ENCODE data around the gene FHIT.

FHIT gene

GRCh38 chr3:60810881-60811280, 440.4 kb downstream of the FHIT start:
- TF ChIP-seq CTCF (IDR thresholded peaks at IDR 0.05; ENCODE audit: control insufficient read depth, insufficient read depth, low read depth, low read length, missing control alignments), result no peak
- H3K4me3 ChIP-seq (ENCODE audit: control insufficient read depth, low read depth, low read length), result no peak overlapping the region
- no peak for DNase-seq (ENCODE audit: low read depth)

- DNase-seq (ENCODE audit: low read depth), result peak; percentile 65
- TF ChIP-seq CTCF (IDR thresholded peaks at IDR 0.05; ENCODE audit: control insufficient read depth, insufficient read depth, low read depth, low read length, missing control alignments), result no peak
- H3K4me3 ChIP-seq (ENCODE audit: control insufficient read depth, low read depth, low read length), result no peak overlapping the region
Observed at GRCh38 chr3:60809857-60810610, 441.2 kb downstream of the FHIT start.

- no peak overlapping the region for H3K4me3 ChIP-seq (ENCODE audit: control insufficient read depth, low read depth, low read length)
- no peak for TF ChIP-seq CTCF (IDR thresholded peaks at IDR 0.05; ENCODE audit: control insufficient read depth, insufficient read depth, low read depth, low read length, missing control alignments)
- no peak for DNase-seq (ENCODE audit: low read depth)
Observed at GRCh38 chr3:60803216-60804173, 447.8 kb downstream of the FHIT start.

- TF ChIP-seq CTCF (IDR thresholded peaks at IDR 0.05; ENCODE audit: control insufficient read depth, insufficient read depth, low read depth, low read length, missing control alignments), result no peak
- H3K4me3 ChIP-seq (ENCODE audit: control insufficient read depth, low read depth, low read length), result no peak overlapping the region
- DNase-seq (ENCODE audit: low read depth), result no peak
Observed at GRCh38 chr3:60801307-60801706, 449.9 kb downstream of the FHIT start.

DNA sequence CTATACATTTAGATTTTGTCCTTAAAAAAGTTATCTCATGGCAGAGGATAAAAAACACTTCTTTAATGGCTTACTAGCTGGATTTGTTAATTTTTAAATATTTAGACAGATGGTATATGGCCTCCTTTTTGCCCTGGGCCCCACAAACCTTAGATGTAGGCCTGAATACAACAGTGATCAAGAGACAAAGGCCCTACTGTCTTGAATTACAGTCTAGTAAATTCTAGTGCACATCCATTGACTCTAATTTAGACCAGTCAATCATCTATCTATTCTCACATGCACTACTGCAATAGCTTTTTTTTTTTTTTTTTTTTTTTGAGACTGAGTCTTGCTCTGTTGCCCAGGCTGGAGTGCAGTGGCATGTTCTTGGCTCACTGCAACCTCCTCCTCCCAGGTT, 452.8 kb downstream of the FHIT start:
- H3K4me3 ChIP-seq (ENCODE audit: control insufficient read depth, low read depth, low read length), result no peak overlapping the region
- no peak for DNase-seq (ENCODE audit: low read depth)
- TF ChIP-seq CTCF (IDR thresholded peaks at IDR 0.05; ENCODE audit: control insufficient read depth, insufficient read depth, low read depth, low read length, missing control alignments), result no peak

DNA sequence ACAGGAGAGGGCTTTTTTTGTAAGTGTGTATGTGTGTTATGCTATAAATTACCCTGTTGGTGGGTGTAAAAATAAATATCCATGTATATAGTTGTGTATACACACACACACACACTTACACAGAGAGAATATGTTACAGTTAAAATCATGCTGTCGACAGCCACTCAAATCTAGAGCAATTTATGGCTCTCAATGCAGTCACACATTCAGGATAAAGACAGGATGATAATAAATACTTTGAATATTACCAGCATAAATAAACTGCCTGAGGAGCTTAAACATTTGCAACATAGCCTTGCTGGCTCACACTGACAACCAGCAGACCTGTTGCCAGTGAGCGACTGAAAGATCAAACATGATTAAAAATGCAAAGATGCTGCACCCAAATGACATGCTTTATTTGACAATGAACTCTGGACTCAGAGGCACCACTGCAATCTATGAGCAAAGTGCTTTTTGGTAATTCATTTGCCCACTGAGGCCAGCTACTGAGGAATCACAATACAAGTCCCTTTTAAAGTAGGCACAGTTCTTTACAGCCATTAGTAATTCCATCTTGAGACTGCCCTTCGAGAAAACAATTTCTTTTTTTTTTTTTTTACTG, 458.9 kb downstream of the FHIT start:
- TF ChIP-seq CTCF (IDR thresholded peaks at IDR 0.05; ENCODE audit: control insufficient read depth, insufficient read depth, low read depth, low read length, missing control alignments), result no peak
- DNase-seq (ENCODE audit: low read depth), result no peak
- H3K4me3 ChIP-seq (ENCODE audit: control insufficient read depth, low read depth, low read length), result no peak overlapping the region

Measured in AG09309 (cell line).